ENCODE results near the gene PDCD2. TPM values are rescaled to one million over a fixed set of nuclear protein-coding genes. Genes with fewer than 3 reads are reported as not detected.

PDCD2 gene
- total and polyA plus RNA-seq, 9 of the 15 experiments (the other 6 are each of a cell fraction or from before 2014, with no cell fraction given) = 67.3 to 430 (median 318) TPM

DNA sequence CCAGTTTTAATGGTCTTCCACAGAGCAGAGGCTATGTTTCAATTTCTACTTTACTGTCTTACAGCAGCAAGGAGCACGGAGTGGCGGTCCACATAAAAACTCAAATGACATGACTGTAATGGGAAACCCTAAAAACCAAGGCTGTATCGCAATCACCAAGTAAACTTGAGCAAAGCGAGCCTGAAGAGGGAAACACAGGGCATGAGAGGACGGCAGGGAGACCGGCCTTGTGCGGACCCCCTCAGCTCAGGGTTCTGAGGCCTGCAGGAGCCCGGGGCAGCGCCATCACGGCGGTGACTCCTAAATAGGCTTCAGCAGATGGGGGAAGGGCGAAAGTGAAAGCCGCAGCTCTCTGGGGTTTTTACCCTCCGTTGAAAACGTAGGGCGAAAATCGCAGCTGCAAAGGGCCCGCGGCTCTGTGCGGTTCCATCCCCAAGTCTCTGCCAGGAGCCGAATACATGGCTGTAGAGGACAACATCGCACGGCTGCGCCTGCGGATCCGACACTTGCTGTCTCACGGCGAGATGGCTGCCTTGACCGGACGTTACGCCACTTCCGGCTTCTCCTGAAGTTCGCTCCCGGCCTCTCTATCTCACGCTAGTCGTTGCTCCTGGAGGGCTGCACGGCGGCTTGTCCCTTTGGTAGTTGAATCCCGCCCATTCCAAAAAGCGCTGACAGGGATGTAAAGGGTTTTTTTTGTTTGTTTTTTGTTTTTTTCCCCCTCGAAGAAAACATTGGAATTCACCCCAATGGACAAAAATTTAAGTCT, 31.5 kb downstream of the PDCD2 start, which contains the start of gene PSMB1 (continued):
- TF ChIP-seq, protein P1, sequence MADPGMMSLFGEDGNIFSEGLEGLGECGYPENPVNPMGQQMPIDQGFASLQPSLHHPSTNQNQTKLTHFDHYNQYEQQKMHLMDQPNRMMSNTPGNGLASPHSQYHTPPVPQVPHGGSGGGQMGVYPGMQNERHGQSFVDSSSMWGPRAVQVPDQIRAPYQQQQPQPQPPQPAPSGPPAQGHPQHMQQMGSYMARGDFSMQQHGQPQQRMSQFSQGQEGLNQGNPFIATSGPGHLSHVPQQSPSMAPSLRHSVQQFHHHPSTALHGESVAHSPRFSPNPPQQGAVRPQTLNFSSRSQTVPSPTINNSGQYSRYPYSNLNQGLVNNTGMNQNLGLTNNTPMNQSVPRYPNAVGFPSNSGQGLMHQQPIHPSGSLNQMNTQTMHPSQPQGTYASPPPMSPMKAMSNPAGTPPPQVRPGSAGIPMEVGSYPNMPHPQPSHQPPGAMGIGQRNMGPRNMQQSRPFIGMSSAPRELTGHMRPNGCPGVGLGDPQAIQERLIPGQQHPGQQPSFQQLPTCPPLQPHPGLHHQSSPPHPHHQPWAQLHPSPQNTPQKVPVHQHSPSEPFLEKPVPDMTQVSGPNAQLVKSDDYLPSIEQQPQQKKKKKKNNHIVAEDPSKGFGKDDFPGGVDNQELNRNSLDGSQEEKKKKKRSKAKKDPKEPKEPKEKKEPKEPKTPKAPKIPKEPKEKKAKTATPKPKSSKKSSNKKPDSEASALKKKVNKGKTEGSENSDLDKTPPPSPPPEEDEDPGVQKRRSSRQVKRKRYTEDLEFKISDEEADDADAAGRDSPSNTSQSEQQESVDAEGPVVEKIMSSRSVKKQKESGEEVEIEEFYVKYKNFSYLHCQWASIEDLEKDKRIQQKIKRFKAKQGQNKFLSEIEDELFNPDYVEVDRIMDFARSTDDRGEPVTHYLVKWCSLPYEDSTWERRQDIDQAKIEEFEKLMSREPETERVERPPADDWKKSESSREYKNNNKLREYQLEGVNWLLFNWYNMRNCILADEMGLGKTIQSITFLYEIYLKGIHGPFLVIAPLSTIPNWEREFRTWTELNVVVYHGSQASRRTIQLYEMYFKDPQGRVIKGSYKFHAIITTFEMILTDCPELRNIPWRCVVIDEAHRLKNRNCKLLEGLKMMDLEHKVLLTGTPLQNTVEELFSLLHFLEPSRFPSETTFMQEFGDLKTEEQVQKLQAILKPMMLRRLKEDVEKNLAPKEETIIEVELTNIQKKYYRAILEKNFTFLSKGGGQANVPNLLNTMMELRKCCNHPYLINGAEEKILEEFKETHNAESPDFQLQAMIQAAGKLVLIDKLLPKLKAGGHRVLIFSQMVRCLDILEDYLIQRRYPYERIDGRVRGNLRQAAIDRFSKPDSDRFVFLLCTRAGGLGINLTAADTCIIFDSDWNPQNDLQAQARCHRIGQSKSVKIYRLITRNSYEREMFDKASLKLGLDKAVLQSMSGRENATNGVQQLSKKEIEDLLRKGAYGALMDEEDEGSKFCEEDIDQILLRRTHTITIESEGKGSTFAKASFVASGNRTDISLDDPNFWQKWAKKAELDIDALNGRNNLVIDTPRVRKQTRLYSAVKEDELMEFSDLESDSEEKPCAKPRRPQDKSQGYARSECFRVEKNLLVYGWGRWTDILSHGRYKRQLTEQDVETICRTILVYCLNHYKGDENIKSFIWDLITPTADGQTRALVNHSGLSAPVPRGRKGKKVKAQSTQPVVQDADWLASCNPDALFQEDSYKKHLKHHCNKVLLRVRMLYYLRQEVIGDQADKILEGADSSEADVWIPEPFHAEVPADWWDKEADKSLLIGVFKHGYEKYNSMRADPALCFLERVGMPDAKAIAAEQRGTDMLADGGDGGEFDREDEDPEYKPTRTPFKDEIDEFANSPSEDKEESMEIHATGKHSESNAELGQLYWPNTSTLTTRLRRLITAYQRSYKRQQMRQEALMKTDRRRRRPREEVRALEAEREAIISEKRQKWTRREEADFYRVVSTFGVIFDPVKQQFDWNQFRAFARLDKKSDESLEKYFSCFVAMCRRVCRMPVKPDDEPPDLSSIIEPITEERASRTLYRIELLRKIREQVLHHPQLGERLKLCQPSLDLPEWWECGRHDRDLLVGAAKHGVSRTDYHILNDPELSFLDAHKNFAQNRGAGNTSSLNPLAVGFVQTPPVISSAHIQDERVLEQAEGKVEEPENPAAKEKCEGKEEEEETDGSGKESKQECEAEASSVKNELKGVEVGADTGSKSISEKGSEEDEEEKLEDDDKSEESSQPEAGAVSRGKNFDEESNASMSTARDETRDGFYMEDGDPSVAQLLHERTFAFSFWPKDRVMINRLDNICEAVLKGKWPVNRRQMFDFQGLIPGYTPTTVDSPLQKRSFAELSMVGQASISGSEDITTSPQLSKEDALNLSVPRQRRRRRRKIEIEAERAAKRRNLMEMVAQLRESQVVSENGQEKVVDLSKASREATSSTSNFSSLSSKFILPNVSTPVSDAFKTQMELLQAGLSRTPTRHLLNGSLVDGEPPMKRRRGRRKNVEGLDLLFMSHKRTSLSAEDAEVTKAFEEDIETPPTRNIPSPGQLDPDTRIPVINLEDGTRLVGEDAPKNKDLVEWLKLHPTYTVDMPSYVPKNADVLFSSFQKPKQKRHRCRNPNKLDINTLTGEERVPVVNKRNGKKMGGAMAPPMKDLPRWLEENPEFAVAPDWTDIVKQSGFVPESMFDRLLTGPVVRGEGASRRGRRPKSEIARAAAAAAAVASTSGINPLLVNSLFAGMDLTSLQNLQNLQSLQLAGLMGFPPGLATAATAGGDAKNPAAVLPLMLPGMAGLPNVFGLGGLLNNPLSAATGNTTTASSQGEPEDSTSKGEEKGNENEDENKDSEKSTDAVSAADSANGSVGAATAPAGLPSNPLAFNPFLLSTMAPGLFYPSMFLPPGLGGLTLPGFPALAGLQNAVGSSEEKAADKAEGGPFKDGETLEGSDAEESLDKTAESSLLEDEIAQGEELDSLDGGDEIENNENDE (IDR thresholded peaks at IDR 0.05; ENCODE audit: low read depth, low read length) = no peak
- TF ChIP-seq BRD9 (IDR thresholded peaks at IDR 0.05; ENCODE audit: low read depth, partially characterized antibody) (peak; percentile 83), ZBTB1 (CRISPR knock-in tag; IDR thresholded peaks at IDR 0.05; ENCODE audit: borderline replicate concordance, low read depth) (0 out of 2 replicates have a peak, but pooled peaks have one; percentile 63), NEUROD1 (IDR thresholded peaks at IDR 0.05; ENCODE audit: borderline replicate concordance, low read depth, low read length, partially characterized antibody) (peak; percentile 59), ZNF347 (CRISPR knock-in tag; IDR thresholded peaks at IDR 0.05; ENCODE audit: low read depth) (no peak)
- TF ChIP-seq, protein P2, sequence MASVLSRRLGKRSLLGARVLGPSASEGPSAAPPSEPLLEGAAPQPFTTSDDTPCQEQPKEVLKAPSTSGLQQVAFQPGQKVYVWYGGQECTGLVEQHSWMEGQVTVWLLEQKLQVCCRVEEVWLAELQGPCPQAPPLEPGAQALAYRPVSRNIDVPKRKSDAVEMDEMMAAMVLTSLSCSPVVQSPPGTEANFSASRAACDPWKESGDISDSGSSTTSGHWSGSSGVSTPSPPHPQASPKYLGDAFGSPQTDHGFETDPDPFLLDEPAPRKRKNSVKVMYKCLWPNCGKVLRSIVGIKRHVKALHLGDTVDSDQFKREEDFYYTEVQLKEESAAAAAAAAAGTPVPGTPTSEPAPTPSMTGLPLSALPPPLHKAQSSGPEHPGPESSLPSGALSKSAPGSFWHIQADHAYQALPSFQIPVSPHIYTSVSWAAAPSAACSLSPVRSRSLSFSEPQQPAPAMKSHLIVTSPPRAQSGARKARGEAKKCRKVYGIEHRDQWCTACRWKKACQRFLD (CRISPR knock-in tag; IDR thresholded peaks at IDR 0.05) = 0 out of 2 replicates have a peak, but pooled peaks have one; percentile 50
- TF ChIP-seq, protein P3, sequence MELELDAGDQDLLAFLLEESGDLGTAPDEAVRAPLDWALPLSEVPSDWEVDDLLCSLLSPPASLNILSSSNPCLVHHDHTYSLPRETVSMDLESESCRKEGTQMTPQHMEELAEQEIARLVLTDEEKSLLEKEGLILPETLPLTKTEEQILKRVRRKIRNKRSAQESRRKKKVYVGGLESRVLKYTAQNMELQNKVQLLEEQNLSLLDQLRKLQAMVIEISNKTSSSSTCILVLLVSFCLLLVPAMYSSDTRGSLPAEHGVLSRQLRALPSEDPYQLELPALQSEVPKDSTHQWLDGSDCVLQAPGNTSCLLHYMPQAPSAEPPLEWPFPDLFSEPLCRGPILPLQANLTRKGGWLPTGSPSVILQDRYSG (tag; conservative IDR thresholded peaks at IDR 0.05; ENCODE audit: low read depth) = no peak

Measured in K562 (cell line).